ENCODE measurements around the gene CDH20.
"Not testable (repeated sequence)": the region's sequence is repeated elsewhere in the genome, so short reads cannot be mapped to it uniquely, and the experiment has no call there.

CDH20 gene

GRCh38 chr18:61348230-61348629 is 15.0 kb downstream of the CDH20 start:
- no peak for DNase-seq (ENCODE audit: low read depth, low spot score)

- no peak for DNase-seq (ENCODE audit: low read depth, low spot score)
These were observed 17.3 kb downstream of the CDH20 start for GRCh38 chr18:61350578-61350977.

- no peak for DNase-seq (ENCODE audit: low read depth, low spot score)
These were observed 18.8 kb downstream of the CDH20 start for GRCh38 chr18:61352059-61352458.

- no peak for DNase-seq (ENCODE audit: low read depth, low spot score)
These were observed 19.4 kb downstream of the CDH20 start for GRCh38 chr18:61352611-61353010.

- no peak for DNase-seq (ENCODE audit: low read depth, low spot score)
These were observed 27.5 kb downstream of the CDH20 start for GRCh38 chr18:61360404-61361383.

- DNase-seq (ENCODE audit: low read depth, low spot score), result no peak
These were observed 29.3 kb downstream of the CDH20 start for GRCh38 chr18:61362511-61362910.

GRCh38 chr18:61364953-61365352 is 31.7 kb downstream of the CDH20 start:
- no peak for DNase-seq (ENCODE audit: low read depth, low spot score)

GRCh38 chr18:61368001-61368400 is 34.8 kb downstream of the CDH20 start:
- DNase-seq (ENCODE audit: low read depth, low spot score), result no peak

GRCh38 chr18:61369671-61370070 is 36.4 kb downstream of the CDH20 start:
- DNase-seq (ENCODE audit: low read depth, low spot score), result not testable (repeated sequence)

- DNase-seq (ENCODE audit: low read depth, low spot score), result no peak
These were observed 37.9 kb downstream of the CDH20 start for GRCh38 chr18:61371111-61371510.

- no peak for DNase-seq (ENCODE audit: low read depth, low spot score)
These were observed 46.6 kb downstream of the CDH20 start for GRCh38 chr18:61379827-61380226.

- no peak for DNase-seq (ENCODE audit: low read depth, low spot score)
These were observed 54.8 kb downstream of the CDH20 start for GRCh38 chr18:61388010-61388409.

- DNase-seq (ENCODE audit: low read depth, low spot score), result no peak
These were observed 61.8 kb downstream of the CDH20 start for GRCh38 chr18:61394983-61395382.

GRCh38 chr18:61397222-61397621 is 64.0 kb downstream of the CDH20 start:
- no peak for DNase-seq (ENCODE audit: low read depth, low spot score)

- DNase-seq (ENCODE audit: low read depth, low spot score), result no peak
These were observed 65.9 kb downstream of the CDH20 start for GRCh38 chr18:61398961-61399705.

GRCh38 chr18:61400016-61400635 is 66.9 kb downstream of the CDH20 start:
- no peak for DNase-seq (ENCODE audit: low read depth, low spot score)

- no peak for DNase-seq (ENCODE audit: low read depth, low spot score)
These were observed 67.5 kb downstream of the CDH20 start for GRCh38 chr18:61400716-61401115.

GRCh38 chr18:61402726-61403125 is 69.5 kb downstream of the CDH20 start:
- DNase-seq (ENCODE audit: low read depth, low spot score), result no peak

GRCh38 chr18:61413396-61413795 is 80.2 kb downstream of the CDH20 start:
- no peak for DNase-seq (ENCODE audit: low read depth, low spot score)

- no peak for DNase-seq (ENCODE audit: low read depth, low spot score)
These were observed 80.9 kb downstream of the CDH20 start for GRCh38 chr18:61414086-61414485.

- no peak for DNase-seq (ENCODE audit: low read depth, low spot score)
These were observed 86.5 kb downstream of the CDH20 start for GRCh38 chr18:61419763-61420162.

GRCh38 chr18:61420218-61420885 is 87.1 kb downstream of the CDH20 start:
- DNase-seq (ENCODE audit: low read depth, low spot score), result no peak

All from activated naive CD8-positive, alpha-beta T cell treated with anti-CD3 and anti-CD28 coated beads, Interleukin-2, amount 50 U/mL, for 16 hours (primary cell).